IPS-15b (cell line): ENCODE results near the gene FBXO31.
"Not testable (repeated sequence)": the region's sequence is repeated elsewhere in the genome, so short reads cannot be mapped to it uniquely, and the experiment has no call there.

Source experiments
- H3K27me3 ChIP-seq: one replicate; pipeline ENCODE4 v1.6.1; 2013; ENCODE audit warnings: low read length; ENCODE audit not compliant: control insufficient read depth, insufficient read depth
- H3K36me3 ChIP-seq: one replicate; pipeline ENCODE4 v1.6.1; 2013; ENCODE audit warnings: low read length; ENCODE audit not compliant: control insufficient read depth, insufficient read depth
- H3K4me1 ChIP-seq: one replicate; pipeline ENCODE4 v1.6.1; 2013; ENCODE audit warnings: mild to moderate bottlenecking, low read length; ENCODE audit not compliant: control insufficient read depth, insufficient read depth
- H3K4me3 ChIP-seq: one replicate; pipeline ENCODE4 v1.5.1; 2013; ENCODE audit warnings: low read depth, low read length
- H3K9ac ChIP-seq: one replicate; pipeline ENCODE4 v1.6.1; 2013; ENCODE audit warnings: low read depth, mild to moderate bottlenecking, low read length
- H3K9me3 ChIP-seq: one replicate; pipeline ENCODE4 v1.6.1; 2013; ENCODE audit warnings: mild to moderate bottlenecking, low read length; ENCODE audit not compliant: control insufficient read depth, insufficient read depth

The FBXO31 gene

DNA sequence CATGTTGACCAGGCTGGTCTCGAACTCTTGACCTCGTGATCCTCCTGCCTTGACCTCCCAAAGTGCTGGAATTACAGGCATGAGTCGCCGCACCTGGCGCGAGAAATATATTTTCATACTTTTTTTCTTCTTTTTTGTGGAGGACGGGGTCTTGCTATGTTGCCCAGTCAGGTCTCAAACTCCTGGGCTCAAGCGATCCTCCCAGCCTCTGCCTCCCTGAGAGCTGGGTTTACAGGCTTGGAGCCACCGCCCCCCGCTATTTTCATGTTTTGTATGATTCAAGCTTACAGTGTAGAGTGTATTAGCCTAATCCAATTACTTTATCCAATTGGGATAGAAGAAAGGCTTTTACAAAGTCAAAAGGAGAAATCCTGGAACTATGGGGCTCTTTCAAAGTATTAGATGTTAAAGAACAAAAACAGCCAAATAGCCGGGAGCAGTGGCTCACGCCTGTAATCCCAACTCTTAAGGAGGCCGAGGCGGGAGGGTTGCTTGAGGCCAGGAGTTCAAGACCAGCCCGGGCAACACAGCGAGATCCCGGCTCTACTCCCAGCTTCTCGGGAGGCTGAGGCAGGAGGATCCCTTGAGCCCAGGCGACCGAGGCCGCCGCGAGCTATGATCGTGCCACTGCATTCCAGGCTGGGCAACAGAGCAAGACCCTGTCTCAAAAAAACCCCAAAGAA is 7.2 kb upstream of the FBXO31 start:
- H3K4me3 ChIP-seq: peak overlapping the region; percentile 68
- H3K4me1 ChIP-seq: peaks cover 6% of the 10 kb centered on the region
- H3K27me3 ChIP-seq: no peaks in the 10 kb centered on the region
- no peaks in the 10 kb centered on the region for H3K9me3 ChIP-seq
- H3K36me3 ChIP-seq: no peaks in the 10 kb centered on the region
- peak overlapping the region; percentile 62 for H3K9ac ChIP-seq

DNA sequence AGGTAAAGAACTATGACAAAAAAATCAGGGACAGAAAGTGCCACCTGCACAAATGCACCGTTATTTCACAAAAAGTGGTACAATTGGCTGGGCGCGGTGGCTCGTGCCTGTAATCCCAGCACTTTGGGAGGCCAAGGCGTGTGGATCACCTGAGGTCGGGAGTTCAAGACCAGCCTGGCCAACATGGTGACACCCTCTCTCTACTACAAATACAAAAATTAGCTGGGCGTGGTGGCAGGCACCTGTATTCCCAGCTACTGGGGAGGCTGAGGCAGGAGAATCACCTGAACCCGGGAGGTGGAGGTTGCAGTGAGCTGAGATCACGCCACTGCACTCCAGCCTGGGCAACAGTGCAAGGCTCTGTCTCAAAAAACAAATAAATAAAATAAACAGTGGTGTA is 6.3 kb upstream of the FBXO31 start:
- H3K36me3 ChIP-seq, H3K4me3 ChIP-seq, H3K27me3 ChIP-seq, H3K9me3 ChIP-seq, H3K4me1 ChIP-seq, H3K9ac ChIP-seq: not testable (repeated sequence)

DNA sequence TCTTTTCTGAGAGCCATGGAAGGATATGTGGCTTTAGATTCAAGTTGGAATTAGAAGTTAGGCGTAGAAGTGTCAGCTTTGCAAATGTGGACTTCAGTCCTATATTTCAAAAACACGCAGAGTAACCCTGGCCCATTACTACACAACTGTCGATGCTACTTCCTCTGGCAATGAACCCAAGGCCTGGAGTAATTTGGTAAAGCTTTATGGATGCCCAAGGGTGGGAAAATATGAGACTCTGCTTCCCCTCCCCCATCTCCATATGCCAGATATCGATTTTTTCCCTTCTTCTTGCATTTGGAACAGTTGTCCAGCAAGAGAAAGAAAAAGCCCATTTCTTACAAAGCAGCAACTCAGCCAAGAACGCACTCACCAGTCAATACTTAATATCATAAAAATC is 5.7 kb upstream of the FBXO31 start:
- Histone ChIP-seq H3K9me3 (no peaks in the 10 kb centered on the region), H3K4me3 (no peak overlapping the region), H3K4me1 (peaks cover 6% of the 10 kb centered on the region), H3K36me3 (no peaks in the 10 kb centered on the region), H3K27me3 (no peaks in the 10 kb centered on the region), H3K9ac (no peak overlapping the region)

DNA sequence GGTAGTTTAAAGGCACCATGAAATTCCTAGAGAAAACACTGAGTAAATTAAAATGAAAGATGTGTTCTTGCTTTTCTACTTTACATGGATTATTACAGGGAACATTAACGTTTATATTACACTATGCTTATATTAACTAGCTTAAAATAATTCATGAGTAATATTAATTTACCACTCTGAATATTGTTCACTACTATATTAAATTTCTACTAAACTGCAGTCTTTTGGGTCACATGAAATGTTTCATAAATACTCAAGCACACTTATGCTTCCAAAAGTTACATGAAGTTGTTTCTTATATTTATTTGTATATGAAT is 5.2 kb upstream of the FBXO31 start:
- H3K27me3 ChIP-seq: no peaks in the 10 kb centered on the region
- peaks cover 6% of the 10 kb centered on the region for H3K4me1 ChIP-seq
- no peaks in the 10 kb centered on the region for H3K9me3 ChIP-seq
- H3K36me3 ChIP-seq: no peaks in the 10 kb centered on the region
- H3K9ac ChIP-seq: no peak overlapping the region
- H3K4me3 ChIP-seq: no peak overlapping the region

DNA sequence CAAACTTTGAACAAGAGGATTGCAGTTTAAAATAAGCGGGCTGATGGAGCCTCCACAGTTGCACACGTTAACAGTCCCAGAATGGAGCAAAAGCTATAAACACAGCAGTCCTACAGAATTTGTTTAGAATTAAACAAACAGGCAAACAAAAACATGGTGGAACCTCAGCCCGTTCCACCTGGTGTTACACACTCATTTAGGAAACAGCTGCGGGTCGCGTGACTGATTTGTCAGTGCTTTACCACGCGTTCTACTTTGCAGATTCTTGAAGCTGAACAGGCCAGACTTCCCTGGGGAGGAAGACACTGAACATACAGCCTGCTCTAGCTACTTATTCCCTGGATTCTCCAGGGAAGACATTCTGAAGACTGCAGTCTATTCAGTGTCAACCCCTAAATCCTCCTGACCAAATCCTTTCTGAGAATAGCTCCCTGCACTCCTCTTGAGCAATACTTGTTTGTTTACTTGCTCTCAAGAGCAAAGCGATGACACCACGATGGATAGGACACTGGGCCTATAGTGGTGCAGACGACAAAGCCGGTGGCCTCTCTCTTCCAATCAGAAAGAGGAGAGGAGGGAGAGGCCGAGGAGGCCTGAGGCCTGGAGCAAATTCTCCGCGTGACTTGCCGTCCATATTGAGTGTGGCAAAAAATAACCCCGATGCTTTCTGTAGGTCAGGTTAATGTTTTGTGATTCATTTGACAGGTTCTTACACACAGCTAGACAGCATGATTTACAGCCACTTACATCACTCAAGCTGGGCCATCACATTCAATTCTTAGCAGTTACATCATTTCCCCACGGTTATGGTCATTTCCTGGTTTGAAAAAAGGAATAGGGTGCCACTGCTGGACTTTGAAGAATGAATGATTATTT is 4.6 kb upstream of the FBXO31 start:
- Histone ChIP-seq H3K4me3 (peak overlapping the region; percentile 28), H3K9me3 (no peaks in the 10 kb centered on the region), H3K36me3 (no peaks in the 10 kb centered on the region), H3K27me3 (no peaks in the 10 kb centered on the region), H3K4me1 (peaks cover 4% of the 10 kb centered on the region), H3K9ac (peak overlapping the region; percentile 28)

DNA sequence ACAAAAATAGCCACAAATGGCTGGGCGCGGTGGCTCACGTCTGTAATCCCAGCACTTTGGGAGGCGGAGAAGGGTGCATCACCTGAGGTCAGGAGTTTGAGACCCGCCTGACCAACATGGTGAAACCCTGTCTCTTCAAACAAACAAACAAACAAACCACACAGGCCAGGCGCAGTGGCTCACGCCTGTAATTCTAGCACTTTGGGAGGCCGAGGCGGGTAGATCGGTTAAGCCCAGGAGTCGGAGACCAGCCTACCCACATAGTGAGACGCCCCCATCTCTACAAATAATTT is 1.2 kb upstream of the FBXO31 start:
- not testable (repeated sequence) for H3K4me1 ChIP-seq, H3K9ac ChIP-seq
- H3K4me3 ChIP-seq: peak overlapping the region; percentile 78

DNA sequence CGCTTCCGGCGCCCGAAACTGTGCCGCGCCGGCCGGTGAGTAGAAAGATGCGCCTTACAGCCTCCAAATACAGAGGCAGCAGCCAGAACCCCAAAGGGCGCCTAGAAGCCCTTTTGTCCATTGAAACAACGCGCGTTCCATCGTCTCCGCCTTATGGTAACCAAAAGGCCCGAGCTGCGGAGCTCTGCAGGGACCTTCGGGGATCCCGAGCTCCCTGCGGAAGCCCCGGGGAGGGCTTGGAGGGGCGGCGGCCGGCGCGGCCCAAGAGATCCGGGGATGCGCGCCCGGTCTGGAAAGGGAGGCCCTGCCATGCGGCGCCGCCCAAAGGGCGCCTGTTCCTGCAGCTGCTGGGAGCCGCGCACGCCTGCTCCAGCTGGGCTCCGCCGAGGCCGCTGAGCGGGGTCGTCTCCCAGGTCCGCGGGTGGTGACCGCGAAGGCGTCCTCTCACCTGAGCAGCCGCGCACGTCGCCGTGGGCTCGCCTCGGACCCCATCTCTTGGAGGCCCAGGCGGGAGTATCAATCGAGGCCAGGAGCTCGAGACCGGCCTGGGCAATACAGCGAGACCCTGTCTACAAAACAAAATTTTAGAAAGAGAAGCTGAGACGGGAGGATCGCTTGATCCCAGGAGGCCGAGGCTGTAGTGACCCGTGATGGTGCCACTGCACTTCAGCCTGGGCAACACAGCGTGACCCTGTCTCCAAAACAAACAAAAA is 742 bp upstream of the FBXO31 start:
- H3K27me3 ChIP-seq: no peaks in the 10 kb centered on the region
- peaks cover 4% of the 10 kb centered on the region for H3K4me1 ChIP-seq
- peak overlapping the region; percentile 79 for H3K9ac ChIP-seq
- peak overlapping the region; percentile 78 for H3K4me3 ChIP-seq
- H3K9me3 ChIP-seq: no peaks in the 10 kb centered on the region
- no peaks in the 10 kb centered on the region for H3K36me3 ChIP-seq

More for the DNA sequence above, 1.2 kb upstream of the FBXO31 start:
- not testable (repeated sequence) for H3K27me3 ChIP-seq, H3K9me3 ChIP-seq, H3K36me3 ChIP-seq

DNA sequence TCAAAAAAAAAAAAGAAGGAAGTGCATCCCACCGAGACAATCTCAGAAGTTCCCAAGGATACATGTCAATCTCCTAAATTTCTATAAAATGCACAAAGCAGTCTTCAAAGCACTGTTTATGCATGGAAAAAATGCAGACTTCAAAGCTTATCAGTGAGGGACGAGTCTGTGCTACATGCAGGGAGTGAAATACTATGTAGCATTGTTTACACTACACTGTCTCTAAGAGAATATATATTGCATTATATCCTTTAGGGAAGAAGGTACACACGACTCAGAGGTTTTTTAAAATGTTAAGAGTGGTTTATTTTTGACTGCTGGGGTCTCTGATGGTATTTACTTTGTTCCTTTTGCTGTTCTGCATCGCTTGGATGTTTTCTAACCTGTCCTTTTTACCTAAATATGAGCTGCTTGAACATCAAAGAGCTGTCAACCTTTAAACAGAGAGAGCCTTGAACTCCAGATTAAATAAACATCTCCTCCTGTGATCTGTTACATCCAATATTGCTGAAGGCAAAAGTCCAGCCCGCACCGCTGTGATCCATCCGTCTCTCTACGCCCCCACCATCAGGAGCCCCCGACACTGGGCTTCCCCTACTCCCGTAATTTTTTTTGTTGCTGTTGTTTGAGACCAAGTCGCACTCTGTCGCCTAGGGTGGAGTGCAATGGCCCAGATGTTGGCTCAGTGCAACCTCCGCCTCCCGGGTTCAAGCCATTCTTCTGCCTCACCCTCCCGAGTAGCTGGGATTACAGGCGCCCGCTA is 1.4 kb downstream of the FBXO31 start:
- H3K36me3 ChIP-seq: no peaks in the 10 kb centered on the region
- H3K9ac ChIP-seq: no peak overlapping the region
- peak overlapping the region; percentile 58 for H3K4me3 ChIP-seq
- no peaks in the 10 kb centered on the region for H3K27me3 ChIP-seq
- no peaks in the 10 kb centered on the region for H3K9me3 ChIP-seq
- no peaks in the 10 kb centered on the region for H3K4me1 ChIP-seq

DNA sequence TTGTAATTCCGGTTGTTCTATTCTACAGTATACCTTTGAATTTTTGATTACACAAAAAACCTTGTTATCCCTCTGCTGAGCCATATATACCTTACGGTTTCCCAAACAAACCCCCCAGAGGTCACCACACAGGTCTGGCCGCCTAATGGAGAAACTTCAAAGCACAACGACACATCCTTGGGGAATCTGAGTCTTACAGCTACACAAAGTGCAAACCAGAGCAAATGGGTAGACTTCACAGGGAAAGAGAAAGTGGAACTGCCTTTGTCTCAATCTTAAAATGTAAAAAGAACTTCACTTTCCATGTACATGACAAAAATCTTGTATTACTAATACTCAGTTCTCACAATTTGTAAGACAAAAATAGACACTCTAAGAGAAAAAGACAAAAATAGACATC is 2.7 kb downstream of the FBXO31 start:
- H3K36me3 ChIP-seq: no peaks in the 10 kb centered on the region
- no peak overlapping the region for H3K9ac ChIP-seq
- no peaks in the 10 kb centered on the region for H3K9me3 ChIP-seq
- H3K27me3 ChIP-seq: no peaks in the 10 kb centered on the region
- no peak overlapping the region for H3K4me3 ChIP-seq
- H3K4me1 ChIP-seq: no peaks in the 10 kb centered on the region

DNA sequence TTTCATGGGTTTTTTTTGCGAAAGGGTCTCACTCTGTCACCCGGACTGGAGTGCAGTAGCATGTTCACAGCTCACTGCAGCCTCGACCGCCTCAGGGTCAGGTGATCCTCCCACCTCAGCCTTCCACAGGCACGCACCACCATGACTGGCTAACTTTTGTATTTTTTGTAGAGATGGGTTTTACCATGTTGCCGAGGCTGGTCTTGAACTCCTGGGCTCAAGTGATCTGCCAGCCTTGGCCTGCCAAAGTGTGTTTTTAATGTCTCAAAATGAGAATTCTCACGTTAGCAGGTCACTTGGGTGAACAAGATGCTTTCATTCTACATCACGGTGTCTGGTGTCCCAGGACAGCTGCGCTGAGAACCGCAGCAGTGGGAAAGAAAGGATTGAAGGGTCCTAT is 3.2 kb downstream of the FBXO31 start:
- H3K9ac ChIP-seq: no peak overlapping the region
- no peaks in the 10 kb centered on the region for H3K27me3 ChIP-seq
- H3K4me1 ChIP-seq: no peaks in the 10 kb centered on the region
- H3K9me3 ChIP-seq: no peaks in the 10 kb centered on the region
- no peaks in the 10 kb centered on the region for H3K36me3 ChIP-seq
- H3K4me3 ChIP-seq: no peak overlapping the region

DNA sequence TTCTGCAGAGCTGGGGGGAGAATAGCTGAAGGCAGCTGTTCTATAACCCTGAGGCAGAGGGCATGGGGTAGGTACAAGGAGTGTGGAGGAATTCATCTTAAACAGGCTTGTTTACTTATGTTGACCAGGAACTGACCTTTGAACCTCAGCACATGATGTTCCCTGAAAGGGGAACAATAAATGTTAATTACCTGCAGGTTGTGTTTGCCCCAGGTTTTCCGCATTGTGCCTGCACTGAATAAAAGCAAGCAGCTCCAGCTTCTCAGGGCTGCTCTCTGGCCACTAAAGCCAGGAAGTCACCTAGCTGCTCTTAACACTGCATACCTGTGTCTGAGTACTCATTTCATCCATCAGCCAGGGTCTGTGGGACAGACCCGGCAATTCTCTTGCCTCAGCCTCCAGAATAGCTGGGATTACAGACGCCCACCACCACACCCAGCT is 4.2 kb downstream of the FBXO31 start:
- not testable (repeated sequence) for H3K9me3 ChIP-seq, H3K4me3 ChIP-seq, H3K9ac ChIP-seq, H3K36me3 ChIP-seq, H3K4me1 ChIP-seq, H3K27me3 ChIP-seq
